H9 (cell line): Measurements from ENCODE around the gene ZCCHC8. TPM values are rescaled to one million over a fixed set of nuclear protein-coding genes. Genes with fewer than 3 reads are reported as not detected.

Experiments used
- DNase-seq: peaks from one replicate; pipeline ENCODE4 v3.0.0-alpha.2; 2017
- H2AFZ ChIP-seq: one replicate; pipeline ENCODE4 v1.6.1; 2013; ENCODE audit warnings: mild to moderate bottlenecking, low read length, control low read depth, moderate library complexity
- H2AK5ac ChIP-seq: 2 replicates; pipeline ENCODE4 v1.6.1; 2013; ENCODE audit warnings: low read length, control low read depth, mixed read lengths; ENCODE audit not compliant: insufficient read length
- H2BK120ac ChIP-seq: one replicate; pipeline ENCODE4 v1.6.1; 2013; ENCODE audit warnings: low read depth, mild to moderate bottlenecking, low read length, control low read depth, inconsistent platforms; ENCODE audit not compliant: poor library complexity, severe bottlenecking
- H2BK12ac ChIP-seq: 2 replicates; pipeline ENCODE4 v1.6.1; 2013; ENCODE audit warnings: low read length, control low read depth, mixed read lengths, low read depth; ENCODE audit not compliant: insufficient read length
- H2BK15ac ChIP-seq: 2 replicates; pipeline ENCODE4 v1.6.1; 2013; ENCODE audit warnings: low read depth, low read length, control low read depth
- H2BK20ac ChIP-seq: one replicate; pipeline ENCODE4 v1.6.1; 2013; ENCODE audit warnings: low read depth, mild to moderate bottlenecking, low read length, control low read depth, inconsistent platforms; ENCODE audit not compliant: poor library complexity, severe bottlenecking
- H2BK5ac ChIP-seq: 2 replicates; pipeline ENCODE4 v1.6.1; 2013; ENCODE audit warnings: low read length, control low read depth, mixed read lengths; ENCODE audit not compliant: insufficient read length
- H3K14ac ChIP-seq: 2 replicates; pipeline ENCODE4 v1.6.1; 2013; ENCODE audit warnings: low read length, control low read depth; ENCODE audit not compliant: insufficient read depth
- H3K18ac ChIP-seq: 2 replicates; pipeline ENCODE4 v1.6.1; 2013; ENCODE audit warnings: low read depth, mild to moderate bottlenecking, mixed read lengths, low read length, control low read depth; ENCODE audit not compliant: insufficient read length
- H3K23ac ChIP-seq: 2 replicates; pipeline ENCODE4 v1.6.1; 2013; ENCODE audit warnings: low read length, control low read depth, mixed read lengths, low read depth; ENCODE audit not compliant: insufficient read length
- H3K23me2 ChIP-seq: 2 replicates; pipeline ENCODE4 v1.6.1; 2013; ENCODE audit warnings: low read depth, mild to moderate bottlenecking, mixed read lengths, low read length, control low read depth; ENCODE audit not compliant: insufficient read length, poor library complexity, severe bottlenecking
- H3K27ac ChIP-seq: 2 replicates; pipeline ENCODE4 v1.5.1; 2013; ENCODE audit warnings: low read length, control low read depth, mixed read lengths, low read depth; ENCODE audit not compliant: insufficient read length
- H3K27me3 ChIP-seq: 2 replicates; pipeline ENCODE4 v1.6.1; 2013; ENCODE audit warnings: low read length, control low read depth, inconsistent platforms; ENCODE audit not compliant: insufficient read depth
- H3K4ac ChIP-seq: 2 replicates; pipeline ENCODE4 v1.6.1; 2013; ENCODE audit warnings: low read depth, mild to moderate bottlenecking, control low read depth, inconsistent platforms, low read length, moderate library complexity
- H3K4me1 ChIP-seq: 2 replicates; pipeline ENCODE4 v1.6.1; 2013; ENCODE audit warnings: low read length, control low read depth, inconsistent platforms; ENCODE audit not compliant: insufficient read depth
- H3K4me2 ChIP-seq: 2 replicates; pipeline ENCODE4 v1.6.1; 2013; ENCODE audit warnings: low read length, control low read depth, mixed read lengths; ENCODE audit not compliant: insufficient read length, insufficient read depth
- H3K56ac ChIP-seq: 2 replicates; pipeline ENCODE4 v1.6.1; 2013; ENCODE audit warnings: low read depth, mild to moderate bottlenecking, mixed read lengths, low read length, control low read depth; ENCODE audit not compliant: insufficient read length
- H3K79me1 ChIP-seq: 2 replicates; pipeline ENCODE4 v1.6.1; 2013; ENCODE audit warnings: low read depth, mild to moderate bottlenecking, moderate library complexity, low read length, control low read depth, inconsistent platforms; ENCODE audit not compliant: insufficient read depth, poor library complexity, severe bottlenecking
- H3K79me2 ChIP-seq: 2 replicates; pipeline ENCODE4 v1.6.1; 2013; ENCODE audit warnings: low read length, control low read depth, inconsistent platforms; ENCODE audit not compliant: insufficient read depth
- H3K9ac ChIP-seq: 2 replicates; pipeline ENCODE4 v1.6.1; 2013; ENCODE audit warnings: low read length, control low read depth, mixed read lengths; ENCODE audit not compliant: insufficient read length; ENCODE audit errors: extremely low read depth
- H3K9me3 ChIP-seq: one replicate; pipeline ENCODE4 v1.6.1; 2013; ENCODE audit warnings: low read depth, low read length, inconsistent platforms; ENCODE audit not compliant: control insufficient read depth
- H3T11ph ChIP-seq: one replicate; pipeline ENCODE4 v1.6.1; 2013; ENCODE audit warnings: mild to moderate bottlenecking, low read length, control low read depth, inconsistent platforms
- H4K20me1 ChIP-seq: one replicate; pipeline ENCODE4 v1.6.1; 2013; ENCODE audit not compliant: control insufficient read depth, insufficient read length, insufficient read depth
- H4K5ac ChIP-seq: 2 replicates; pipeline ENCODE4 v1.6.1; 2013; ENCODE audit warnings: low read depth, mild to moderate bottlenecking, mixed read lengths, low read length, control low read depth; ENCODE audit not compliant: insufficient read length
- H4K8ac ChIP-seq: replicated peaks from 2 replicates; pipeline ENCODE4 v1.6.1; 2013; ENCODE audit warnings: low read length, control low read depth, mixed read lengths, low read depth; ENCODE audit not compliant: insufficient read length
- H4K91ac ChIP-seq: 2 replicates; pipeline ENCODE4 v1.6.1; 2013; ENCODE audit warnings: low read depth, mild to moderate bottlenecking, moderate library complexity, mixed read lengths, low read length, control low read depth; ENCODE audit not compliant: insufficient read length
- H3K27ac Mint-ChIP-seq, 3 experiments: 2 replicates in 2 of 3; 3 replicates in 1 of 3; pipeline ENCODE4 v1.8.0; 2020 to 2021; ENCODE audit warnings: mixed read lengths in 3 of 3, mild to moderate bottlenecking in 1 of 3, moderate library complexity in 1 of 3
- H3K27me3 Mint-ChIP-seq: 2 replicates; pipeline ENCODE4 v1.8.0; 2021; ENCODE audit warnings: low read depth, mild to moderate bottlenecking, moderate library complexity, mixed read lengths
- H3K36me3 Mint-ChIP-seq, 3 experiments: 2 replicates in 2 of 3; 3 replicates in 1 of 3; pipeline ENCODE4 v1.8.0; 2020 to 2021; ENCODE audit warnings: low read depth in 3 of 3, mixed read lengths in 3 of 3; ENCODE audit not compliant: insufficient read depth in 1 of 3
- H3K4me1 Mint-ChIP-seq, 2 experiments: 2 replicates each; pipeline ENCODE4 v1.8.0; 2020; ENCODE audit warnings: mixed read lengths in 2 of 2
- H3K4me3 Mint-ChIP-seq, 2 experiments: 2 replicates in 1 of 2; 3 replicates in 1 of 2; pipeline ENCODE4 v1.8.0; 2020 to 2021; ENCODE audit warnings: mild to moderate bottlenecking in 2 of 2, mixed read lengths in 2 of 2, moderate library complexity in 1 of 2
- H3K9me3 Mint-ChIP-seq, 2 experiments: 2 replicates in 1 of 2; 3 replicates in 1 of 2; pipeline ENCODE4 v1.8.0; 2020; ENCODE audit warnings: mild to moderate bottlenecking in 2 of 2, mixed read lengths in 2 of 2, moderate library complexity in 1 of 2
- CTCF ChIP-seq: fragments of 200-600 bp; sonication (generic); conservative IDR thresholded peaks from 3 replicates; pipeline ENCODE4 v1.8.0; 2021; ENCODE audit warnings: antibody characterized with exemption, mild to moderate bottlenecking
- WGBS: extraction: QIAGEN DNeasy Blood & Tissue Kit; methylation state at CpG from one replicate; pipeline ENCODE4 v1.1.7; 2013; ENCODE audit warnings: missing lambda C conversion rate, low lambda C conversion rate, mixed read lengths; ENCODE audit not compliant: insufficient read length; ENCODE audit errors: extremely low coverage; 5-methylcytosine and 5-hydroxymethylcytosine counted together
- total RNA-seq: library from RNA; stranded (reverse); gene quantifications from 2 replicates; pipeline ENCODE4 v1.2.1, GENCODE V29; 2021

ZCCHC8 gene
- total RNA-seq, 1 experiment from 2014 or later = 37.3 TPM

- WGBS = no CpG with 5 or more reads among the region's 5 CpGs
Measured at GRCh38 chr12:122547330-122547729, 46.6 kb upstream of the ZCCHC8 start.

More at GRCh38 chr12:122547330-122547729, 46.6 kb upstream of the ZCCHC8 start:
- H3K9ac ChIP-seq = no peak overlapping the region
- H2BK120ac ChIP-seq = no peak overlapping the region
- no peak overlapping the region for H3K4ac ChIP-seq
- H4K91ac ChIP-seq = no peak overlapping the region
- no peak overlapping the region for H2BK12ac ChIP-seq
- no peak overlapping the region for H3K23ac ChIP-seq
- H3K14ac ChIP-seq = no peak overlapping the region
- H2BK5ac ChIP-seq = no peak overlapping the region
- no peak overlapping the region for H3T11ph ChIP-seq
- no peaks in the 10 kb centered on the region for H3K79me1 ChIP-seq
- no peak overlapping the region for H2AFZ ChIP-seq
- H4K5ac ChIP-seq = no peak overlapping the region
- no peaks in the 10 kb centered on the region for H3K23me2 ChIP-seq
- Mint-ChIP-seq H3K4me3 (no peak overlapping the region), H3K9me3 (no peaks in the 10 kb centered on the region), H3K27me3 (no peaks in the 10 kb centered on the region), H3K4me1 (no peaks in the 10 kb centered on the region), H3K36me3 (peaks cover 22 to 75% (median 58%) of the 10 kb centered on the region in 3 experiments; a peak in 6 of 7 replicates), H3K27ac (no peak overlapping the region)
- no peak overlapping the region for H4K8ac ChIP-seq
- TF ChIP-seq CTCF = no peak
- H2BK15ac ChIP-seq = no peak overlapping the region
- no peak overlapping the region for H3K27ac ChIP-seq
- H3K4me1 ChIP-seq = no peaks in the 10 kb centered on the region
- no peak overlapping the region for H2AK5ac ChIP-seq
- H3K56ac ChIP-seq = no peak overlapping the region
- H4K20me1 ChIP-seq = no peaks in the 10 kb centered on the region
- DNase-seq = no peak
- H3K9me3 ChIP-seq = no peaks in the 10 kb centered on the region
- no peak overlapping the region for H3K18ac ChIP-seq
- H2BK20ac ChIP-seq = no peak overlapping the region
- no peaks in the 10 kb centered on the region for H3K27me3 ChIP-seq
- no peaks in the 10 kb centered on the region for H3K79me2 ChIP-seq
- no peak overlapping the region for H3K4me2 ChIP-seq
